Measurements from ENCODE around the gene SNCA. TPM values are rescaled to one million over a fixed set of nuclear protein-coding genes. Genes with fewer than 3 reads are reported as not detected.
A peak's percentile ranks its signal among the peaks of the same experiment; 100 is the strongest.

The SNCA gene
- total RNA-seq, 5 donors from 2014 or later (not counting 1 experiment from before 2014, with no cell fraction given): 0.25 to 0.90 (median 0.62) TPM; not detected in 1

- Histone ChIP-seq H3K36me3 (ENCODE audit: control insufficient read depth in 2 of 2, extremely low read depth in 1 of 2, insufficient read depth in 1 of 2, low read length in 1 of 2) (no peaks in the 10 kb centered on the region), H3K27me3 (replicated peaks in 1 of 2; ENCODE audit: control insufficient read depth in 2 of 2, extremely low read depth in 1 of 2, insufficient read depth in 2 of 2, low read length in 1 of 2) (no peaks in the 10 kb centered on the region), H3K4me1 (ENCODE audit: control insufficient read depth in 1 of 2, extremely low read depth in 1 of 2, insufficient read depth in 2 of 2, low read length in 2 of 2) (no peaks in the 10 kb centered on the region), H3K4me3 (ENCODE audit: control insufficient read depth in 1 of 2, extremely low read depth in 1 of 2, low read length in 1 of 2) (no peak overlapping the region), H3K27ac (ENCODE audit: low read length) (no peak overlapping the region), H3K9me3 (no peaks in the 10 kb centered on the region)
- ChIA-PET POLR2A (no interaction called here), CTCF (no interaction called here)
- DNase-seq (no peak), ATAC-seq (replicated peaks in 1 of 4) (no peak)
- Mint-ChIP-seq H3K27ac (no peak overlapping the region), H3K36me3 (no peaks in the 10 kb centered on the region), H3K9me3 (no peaks in the 10 kb centered on the region), H3K4me1 (no peaks in the 10 kb centered on the region), H3K27me3 (no peaks in the 10 kb centered on the region), H3K4me3 (no peak overlapping the region)
- WGBS (ENCODE audit: insufficient coverage): no CpG with 5 or more reads among the region's 1 CpG
Observed at GRCh38 chr4:89715631-89716030, 121.3 kb downstream of the SNCA start.

- Mint-ChIP-seq H3K4me1 (peaks cover 0 to 2% (median 0%) of the 10 kb centered on the region in 3 donors), H3K27me3 (no peaks in the 10 kb centered on the region), H3K27ac (no peak overlapping the region), H3K9me3 (no peaks in the 10 kb centered on the region), H3K4me3 (no peak overlapping the region), H3K36me3 (no peaks in the 10 kb centered on the region)
- no peak overlapping the region for H3K4me3 ChIP-seq (ENCODE audit: control insufficient read depth in 1 of 2, extremely low read depth in 1 of 2, low read length in 1 of 2)
- 100% methylated on average over 1 of the region's 4 CpGs for WGBS (ENCODE audit: insufficient coverage)
- DNase-seq (no peak), ATAC-seq (replicated peaks in 1 of 4) (no peak)
- ChIA-PET POLR2A (no interaction called here), CTCF (interaction anchor here in 1 of 2 donors (1.0 to 1.4 kb wide), 2 partner anchors 26 to 182 kb away, joined by 3 to 4 read pairs; partner anchors contain the start of gene MMRN1)
- no peaks in the 10 kb centered on the region for H3K9me3 ChIP-seq
- no peaks in the 10 kb centered on the region for H3K27me3 ChIP-seq (replicated peaks in 1 of 2; ENCODE audit: control insufficient read depth in 2 of 2, extremely low read depth in 1 of 2, insufficient read depth in 2 of 2, low read length in 1 of 2)
- peaks cover 0 to 7% of the 10 kb centered on the region in 2 experiments for H3K4me1 ChIP-seq (ENCODE audit: control insufficient read depth in 1 of 2, extremely low read depth in 1 of 2, insufficient read depth in 2 of 2, low read length in 2 of 2)
- H3K36me3 ChIP-seq (ENCODE audit: control insufficient read depth in 2 of 2, extremely low read depth in 1 of 2, insufficient read depth in 1 of 2, low read length in 1 of 2): no peaks in the 10 kb centered on the region
- H3K27ac ChIP-seq (ENCODE audit: low read length): no peak overlapping the region
Observed at GRCh38 chr4:89712827-89713226, 124.1 kb downstream of the SNCA start.

GRCh38 chr4:89712141-89712540, 124.8 kb downstream of the SNCA start:
- no peaks in the 10 kb centered on the region for H3K36me3 Mint-ChIP-seq
- no peaks in the 10 kb centered on the region for H3K27me3 ChIP-seq (replicated peaks in 1 of 2; ENCODE audit: control insufficient read depth in 2 of 2, extremely low read depth in 1 of 2, insufficient read depth in 2 of 2, low read length in 1 of 2)
- H3K27me3 Mint-ChIP-seq: no peaks in the 10 kb centered on the region
- CTCF ChIA-PET: interaction anchor here in 1 of 2 donors (1.0 to 1.4 kb wide), 3 partner anchors 12 to 183 kb away, joined by 3 to 4 read pairs (median 4); partner anchors contain the start of gene MMRN1
- DNase-seq (no peak), ATAC-seq (replicated peaks in 1 of 4) (no peak)
- no peaks in the 10 kb centered on the region for H3K9me3 Mint-ChIP-seq
- no peak overlapping the region for H3K27ac Mint-ChIP-seq
- no peaks in the 10 kb centered on the region for H3K9me3 ChIP-seq
- peaks cover 0 to 2% (median 2%) of the 10 kb centered on the region in 3 donors for H3K4me1 Mint-ChIP-seq
- no peak overlapping the region for H3K4me3 ChIP-seq (ENCODE audit: control insufficient read depth in 1 of 2, extremely low read depth in 1 of 2, low read length in 1 of 2)
- H3K36me3 ChIP-seq (ENCODE audit: control insufficient read depth in 2 of 2, extremely low read depth in 1 of 2, insufficient read depth in 1 of 2, low read length in 1 of 2): no peaks in the 10 kb centered on the region
- POLR2A ChIA-PET: no interaction called here
- WGBS (ENCODE audit: insufficient coverage): 0% methylated on average over 1 of the region's 2 CpGs
- no peak overlapping the region for H3K27ac ChIP-seq (ENCODE audit: low read length)
- H3K4me3 Mint-ChIP-seq: no peak overlapping the region
- H3K4me1 ChIP-seq (ENCODE audit: control insufficient read depth in 1 of 2, extremely low read depth in 1 of 2, insufficient read depth in 2 of 2, low read length in 2 of 2): peaks cover 0 to 10% of the 10 kb centered on the region in 2 experiments

GRCh38 chr4:89708903-89709421, 128.0 kb downstream of the SNCA start:
- H3K4me1 Mint-ChIP-seq: peaks cover 0 to 2% (median 2%) of the 10 kb centered on the region in 3 donors
- no peak overlapping the region for H3K27ac Mint-ChIP-seq
- Histone ChIP-seq H3K9me3 (no peaks in the 10 kb centered on the region), H3K4me1 (ENCODE audit: control insufficient read depth in 1 of 2, extremely low read depth in 1 of 2, insufficient read depth in 2 of 2, low read length in 2 of 2) (peaks cover 0 to 10% of the 10 kb centered on the region in 2 experiments), H3K36me3 (ENCODE audit: control insufficient read depth in 2 of 2, extremely low read depth in 1 of 2, insufficient read depth in 1 of 2, low read length in 1 of 2) (no peaks in the 10 kb centered on the region), H3K27ac (ENCODE audit: low read length) (no peak overlapping the region), H3K4me3 (ENCODE audit: control insufficient read depth in 1 of 2, extremely low read depth in 1 of 2, low read length in 1 of 2) (no peak overlapping the region), H3K27me3 (replicated peaks in 1 of 2; ENCODE audit: control insufficient read depth in 2 of 2, extremely low read depth in 1 of 2, insufficient read depth in 2 of 2, low read length in 1 of 2) (no peaks in the 10 kb centered on the region)
- no peaks in the 10 kb centered on the region for H3K36me3 Mint-ChIP-seq
- ATAC-seq (replicated peaks in 1 of 4): peak in 1 of 4 experiments; percentile 71
- ChIA-PET POLR2A (no interaction called here), CTCF (no interaction called here)
- peaks cover 0 to 5% of the 10 kb centered on the region in 2 donors for H3K27me3 Mint-ChIP-seq
- no peak overlapping the region for H3K4me3 Mint-ChIP-seq
- 13% methylated on average over 1 of the region's 2 CpGs for WGBS (ENCODE audit: insufficient coverage)
- DNase-seq: peak in 1 of 35 experiments; percentile 1
- no peaks in the 10 kb centered on the region for H3K9me3 Mint-ChIP-seq

- ATAC-seq (replicated peaks in 1 of 4): no peak
- Mint-ChIP-seq H3K4me3 (no peak overlapping the region), H3K36me3 (no peaks in the 10 kb centered on the region), H3K9me3 (no peaks in the 10 kb centered on the region), H3K27ac (no peak overlapping the region), H3K4me1 (peaks cover 0 to 2% (median 2%) of the 10 kb centered on the region in 3 donors), H3K27me3 (peaks cover 0 to 5% of the 10 kb centered on the region in 2 donors)
- ChIA-PET POLR2A (no interaction called here), CTCF (no interaction called here)
- Histone ChIP-seq H3K4me3 (ENCODE audit: control insufficient read depth in 1 of 2, extremely low read depth in 1 of 2, low read length in 1 of 2) (no peak overlapping the region), H3K27me3 (replicated peaks in 1 of 2; ENCODE audit: control insufficient read depth in 2 of 2, extremely low read depth in 1 of 2, insufficient read depth in 2 of 2, low read length in 1 of 2) (no peaks in the 10 kb centered on the region), H3K9me3 (no peaks in the 10 kb centered on the region), H3K27ac (ENCODE audit: low read length) (no peak overlapping the region), H3K36me3 (ENCODE audit: control insufficient read depth in 2 of 2, extremely low read depth in 1 of 2, insufficient read depth in 1 of 2, low read length in 1 of 2) (no peaks in the 10 kb centered on the region), H3K4me1 (ENCODE audit: control insufficient read depth in 1 of 2, extremely low read depth in 1 of 2, insufficient read depth in 2 of 2, low read length in 2 of 2) (peaks cover 0 to 10% of the 10 kb centered on the region in 2 experiments)
- no peak for DNase-seq
- no CpG with 5 or more reads among the region's 5 CpGs for WGBS (ENCODE audit: insufficient coverage)
Observed at GRCh38 chr4:89707467-89707866, 129.5 kb downstream of the SNCA start.

GRCh38 chr4:89704651-89705395, 132.1 kb downstream of the SNCA start:
- no peaks in the 10 kb centered on the region for H3K36me3 Mint-ChIP-seq
- peaks cover 0 to 5% of the 10 kb centered on the region in 2 donors for H3K27me3 Mint-ChIP-seq
- DNase-seq (no peak), ATAC-seq (replicated peaks in 1 of 4) (no peak)
- Histone ChIP-seq H3K4me3 (ENCODE audit: control insufficient read depth in 1 of 2, extremely low read depth in 1 of 2, low read length in 1 of 2) (no peak overlapping the region), H3K27me3 (replicated peaks in 1 of 2; ENCODE audit: control insufficient read depth in 2 of 2, extremely low read depth in 1 of 2, insufficient read depth in 2 of 2, low read length in 1 of 2) (no peaks in the 10 kb centered on the region), H3K36me3 (ENCODE audit: control insufficient read depth in 2 of 2, extremely low read depth in 1 of 2, insufficient read depth in 1 of 2, low read length in 1 of 2) (no peaks in the 10 kb centered on the region), H3K9me3 (no peaks in the 10 kb centered on the region), H3K27ac (ENCODE audit: low read length) (no peak overlapping the region), H3K4me1 (ENCODE audit: control insufficient read depth in 1 of 2, extremely low read depth in 1 of 2, insufficient read depth in 2 of 2, low read length in 2 of 2) (peaks cover 0 to 10% of the 10 kb centered on the region in 2 experiments)
- H3K27ac Mint-ChIP-seq: no peak overlapping the region
- H3K9me3 Mint-ChIP-seq: no peaks in the 10 kb centered on the region
- H3K4me1 Mint-ChIP-seq: peaks cover 0 to 2% (median 2%) of the 10 kb centered on the region in 3 donors
- H3K4me3 Mint-ChIP-seq: no peak overlapping the region
- ChIA-PET POLR2A (interaction anchor here in 1 of 2 donors (0.6 kb wide), 1 partner anchor 129 kb away, joined by 3 read pairs; no protein-coding TSS in a partner anchor), CTCF (no interaction called here)
- whole genome bisulfite sequencing (ENCODE audit: insufficient coverage): no CpG with 5 or more reads among the region's 2 CpGs
